Chondrocyte (in vitro differentiated cells): Measurements from ENCODE around the gene IGFBP2. TPM values are rescaled to one million over a fixed set of nuclear protein-coding genes. Genes with fewer than 3 reads are reported as not detected.
A peak's percentile ranks its signal among the peaks of the same experiment; 100 is the strongest.

Experiments
- DNase-seq: peaks from one replicate; pipeline ENCODE4 v3.0.0; 2021; ENCODE audit warnings: mixed read lengths, low spot score
- H3K27ac Mint-ChIP-seq: one replicate; pipeline ENCODE4 v1.8.0; 2021; ENCODE audit warnings: mild to moderate bottlenecking, moderate library complexity, mixed read lengths; ENCODE audit not compliant: unreplicated experiment
- H3K27me3 Mint-ChIP-seq: 2 replicates; pipeline ENCODE4 v1.8.0; 2021; ENCODE audit warnings: low read depth, mixed read lengths
- H3K36me3 Mint-ChIP-seq: 2 replicates; pipeline ENCODE4 v1.8.0; 2021; ENCODE audit warnings: low read depth, mixed read lengths
- H3K4me1 Mint-ChIP-seq: 2 replicates; pipeline ENCODE4 v1.8.0; 2021; ENCODE audit warnings: low read depth, mild to moderate bottlenecking, mixed read lengths
- H3K4me3 Mint-ChIP-seq: one replicate; pipeline ENCODE4 v1.8.0; 2021; ENCODE audit warnings: mild to moderate bottlenecking, moderate library complexity, mixed read lengths; ENCODE audit not compliant: unreplicated experiment
- H3K9me3 Mint-ChIP-seq: 2 replicates; pipeline ENCODE4 v1.8.0; 2021; ENCODE audit warnings: low read depth, mixed read lengths
- CTCF ChIP-seq: fragments of 200-600 bp; sonication (generic); IDR thresholded peaks from 2 replicates; pipeline ENCODE4 v1.5.0; 2021; ENCODE audit warnings: antibody characterized with exemption, mild to moderate bottlenecking, moderate library complexity
- total RNA-seq: library from RNA; stranded (reverse); gene quantifications from 3 replicates; pipeline ENCODE4 v1.2.1, GENCODE V29; 2021

IGFBP2 gene
- total RNA-seq, 1 donor from 2014 or later = 1,848 TPM

DNA sequence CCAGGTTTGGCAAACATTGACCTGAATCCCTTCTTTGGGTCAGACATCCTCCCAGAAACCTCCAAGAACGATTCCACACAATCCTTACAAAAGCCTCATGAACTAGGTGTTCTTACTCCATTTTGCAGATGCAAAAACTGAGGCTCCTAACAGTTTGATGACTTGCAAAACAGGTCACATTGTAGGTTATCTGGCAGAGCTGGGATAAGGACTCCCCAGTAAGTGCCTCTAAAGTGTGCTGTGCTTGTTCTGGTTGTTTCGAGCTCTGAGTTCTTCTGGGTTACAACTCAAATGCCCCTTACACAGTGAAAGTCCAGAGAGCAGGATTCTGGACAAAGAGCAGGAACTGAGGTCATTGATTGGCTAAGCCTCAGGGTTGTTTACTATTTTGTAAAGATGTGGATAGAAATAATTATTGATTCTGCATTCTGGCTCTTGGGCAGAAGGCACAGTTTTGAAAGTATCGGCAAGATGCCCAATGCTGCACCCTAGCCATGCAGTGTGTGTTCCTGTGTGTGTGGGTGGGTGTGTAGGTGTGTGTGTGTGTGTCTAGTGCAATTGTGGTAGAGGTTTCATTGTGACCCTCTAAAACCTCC is 17.0 kb upstream of the IGFBP2 start:
- Mint-ChIP-seq H3K4me1 (peaks cover 26% of the 10 kb centered on the region), H3K27me3 (no peaks in the 10 kb centered on the region), H3K36me3 (no peaks in the 10 kb centered on the region), H3K4me3 (no peak overlapping the region), H3K27ac (no peak overlapping the region), H3K9me3 (no peaks in the 10 kb centered on the region)
- DNase-seq = no peak
- TF ChIP-seq CTCF = no peak

GRCh38 chr2:216617159-216617815 is 15.9 kb upstream of the IGFBP2 start:
- H3K27ac Mint-ChIP-seq = no peak overlapping the region
- H3K27me3 Mint-ChIP-seq = no peaks in the 10 kb centered on the region
- no peaks in the 10 kb centered on the region for H3K9me3 Mint-ChIP-seq
- TF ChIP-seq CTCF = no peak
- peaks cover 27% of the 10 kb centered on the region for H3K4me1 Mint-ChIP-seq
- H3K4me3 Mint-ChIP-seq = no peak overlapping the region
- no peak for DNase-seq
- no peaks in the 10 kb centered on the region for H3K36me3 Mint-ChIP-seq

DNA sequence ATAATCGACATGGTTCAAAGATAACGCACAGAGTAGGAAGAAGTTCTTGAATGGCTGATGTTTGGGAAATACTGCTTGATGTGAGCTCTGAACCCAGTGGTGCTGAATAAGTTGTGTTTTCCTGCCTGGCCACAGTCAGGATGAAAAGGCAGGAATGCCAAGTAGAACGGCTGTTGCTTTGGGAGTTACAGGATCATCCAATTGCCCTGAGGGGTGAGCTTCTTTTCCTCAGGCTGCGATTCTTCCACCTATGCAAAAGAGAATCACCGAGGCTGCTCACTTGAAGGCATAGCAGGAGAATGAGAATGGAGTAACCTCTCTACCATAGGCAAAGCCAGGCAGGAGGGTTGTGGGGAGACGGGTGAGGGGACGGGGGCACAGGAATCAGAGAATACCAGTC is 14.4 kb upstream of the IGFBP2 start:
- peaks cover 27% of the 10 kb centered on the region for H3K4me1 Mint-ChIP-seq
- no peak for TF ChIP-seq CTCF
- peak overlapping the region; percentile 63 for H3K27ac Mint-ChIP-seq
- DNase-seq = no peak
- H3K9me3 Mint-ChIP-seq = no peaks in the 10 kb centered on the region
- no peaks in the 10 kb centered on the region for H3K36me3 Mint-ChIP-seq
- no peak overlapping the region for H3K4me3 Mint-ChIP-seq
- no peaks in the 10 kb centered on the region for H3K27me3 Mint-ChIP-seq

GRCh38 chr2:216619411-216620393 is 13.5 kb upstream of the IGFBP2 start:
- no peak for DNase-seq
- Mint-ChIP-seq H3K4me1 (peaks cover 27% of the 10 kb centered on the region), H3K4me3 (no peak overlapping the region), H3K27me3 (no peaks in the 10 kb centered on the region), H3K27ac (peak overlapping the region; percentile 95), H3K36me3 (no peaks in the 10 kb centered on the region), H3K9me3 (peaks cover 3% of the 10 kb centered on the region)
- no peak for TF ChIP-seq CTCF

DNA sequence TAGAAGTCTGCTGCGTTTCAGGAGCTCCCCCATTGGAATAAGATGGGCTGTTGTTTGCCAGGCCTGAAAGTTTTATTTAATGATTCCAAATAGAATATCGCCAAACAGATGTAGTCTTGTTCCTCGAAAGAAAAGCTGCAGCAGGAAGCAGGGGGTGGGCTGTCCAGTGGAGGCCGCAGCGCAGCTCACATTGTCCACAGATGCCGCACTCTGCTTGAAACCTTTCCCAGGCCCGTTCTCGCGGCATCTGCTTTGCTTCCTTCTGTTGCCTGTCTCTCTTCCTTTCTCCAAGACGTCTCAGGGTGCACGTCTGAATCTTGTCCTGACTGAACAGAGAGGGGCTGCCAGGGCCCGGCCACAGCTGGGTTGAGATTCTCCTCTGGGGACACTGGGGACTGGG is 12.4 kb upstream of the IGFBP2 start:
- Mint-ChIP-seq H3K27me3 (no peaks in the 10 kb centered on the region), H3K9me3 (peaks cover 3% of the 10 kb centered on the region), H3K36me3 (no peaks in the 10 kb centered on the region), H3K27ac (peak overlapping the region; percentile 8), H3K4me1 (peaks cover 27% of the 10 kb centered on the region), H3K4me3 (no peak overlapping the region)
- no peak for TF ChIP-seq CTCF
- DNase-seq = no peak
